NCI-H748 treated with DMSO at 0.1 percent for 48 hours (cell line): ENCODE data around the gene TMBIM1.
"Not testable (repeated sequence)": the region's sequence is repeated elsewhere in the genome, so short reads cannot be mapped to it uniquely, and the experiment has no call there.

Experiments used
- DNase-seq: peaks from one replicate; lab custom pipeline; 2025; lab: John Stamatoyannopoulos, UW

The TMBIM1 gene

DNA sequence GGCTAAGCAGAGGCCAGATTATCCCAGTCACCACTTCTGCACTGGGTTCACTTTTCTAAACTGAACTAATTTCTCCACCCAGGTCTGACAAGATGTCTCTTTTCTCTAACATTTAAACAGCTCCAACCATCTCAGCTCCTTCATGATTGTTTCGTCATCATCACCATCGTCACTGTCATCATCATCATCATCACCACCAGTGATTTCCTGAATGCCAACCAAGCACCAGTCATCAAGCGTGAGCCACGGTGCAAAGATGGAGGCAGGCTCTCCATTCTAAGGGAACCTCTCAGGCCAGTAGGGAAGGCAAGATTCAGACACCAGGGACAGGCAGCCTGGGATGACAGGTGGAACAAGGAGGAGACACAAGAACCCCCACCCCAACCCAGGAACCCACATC is 25.5 kb upstream of the TMBIM1 start:
- no peak for DNase-seq

DNA sequence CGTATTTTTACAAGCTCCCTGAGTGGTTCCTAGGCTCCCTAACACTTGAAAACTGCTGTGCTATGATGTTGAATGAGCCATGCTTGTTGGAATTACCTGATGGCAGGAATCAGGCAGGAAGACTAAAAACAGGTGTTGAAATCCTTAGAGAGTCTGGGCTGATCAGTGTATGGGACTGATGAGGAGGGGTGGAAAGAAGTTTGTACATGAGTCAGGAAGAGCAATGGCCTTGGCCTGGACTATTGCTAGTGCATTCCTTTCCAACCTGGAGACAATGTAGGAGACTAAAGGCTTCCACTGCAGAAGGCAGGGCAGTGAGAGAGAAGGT is 25.0 kb upstream of the TMBIM1 start:
- DNase-seq = no peak

DNA sequence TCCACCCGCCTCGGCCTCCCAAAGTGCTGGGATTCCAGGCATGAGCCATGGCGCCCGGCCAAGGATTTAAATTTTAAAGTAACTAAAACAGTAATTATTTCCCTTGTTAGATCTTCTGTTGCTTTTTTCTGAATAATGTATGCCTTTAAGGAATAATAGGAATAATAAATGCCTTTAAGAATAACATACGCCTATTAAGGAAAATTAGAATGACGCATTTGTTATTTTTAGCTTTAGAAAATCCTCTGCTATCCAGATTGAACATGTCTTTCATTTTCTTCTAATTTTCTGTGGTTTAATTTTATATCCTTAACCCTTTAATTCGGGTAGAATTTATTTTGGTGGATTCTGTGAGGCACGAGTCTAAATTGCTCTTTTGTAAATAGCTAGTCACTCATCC is 23.1 kb upstream of the TMBIM1 start:
- no peak for DNase-seq

DNA sequence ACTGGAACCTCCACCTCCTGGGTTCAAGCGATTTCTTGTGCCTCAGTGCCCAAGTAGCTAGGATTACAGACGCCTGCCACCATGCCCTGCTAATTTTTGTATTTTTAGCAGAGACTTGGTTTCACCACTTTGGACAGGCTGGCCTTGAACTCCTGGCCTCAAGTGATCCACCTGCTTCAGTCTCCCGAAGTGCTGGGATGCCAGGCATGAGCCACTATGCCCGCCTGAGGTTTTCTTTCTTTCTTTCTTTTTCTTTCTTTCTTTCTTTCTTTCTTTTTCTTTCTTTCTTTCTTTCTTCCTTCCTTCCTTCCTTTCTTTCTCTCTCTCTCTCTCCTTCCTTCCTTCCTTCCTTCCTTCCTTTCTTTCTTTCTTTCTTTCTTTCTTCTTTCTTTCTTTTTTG is 22.5 kb upstream of the TMBIM1 start:
- DNase-seq = not testable (repeated sequence)

DNA sequence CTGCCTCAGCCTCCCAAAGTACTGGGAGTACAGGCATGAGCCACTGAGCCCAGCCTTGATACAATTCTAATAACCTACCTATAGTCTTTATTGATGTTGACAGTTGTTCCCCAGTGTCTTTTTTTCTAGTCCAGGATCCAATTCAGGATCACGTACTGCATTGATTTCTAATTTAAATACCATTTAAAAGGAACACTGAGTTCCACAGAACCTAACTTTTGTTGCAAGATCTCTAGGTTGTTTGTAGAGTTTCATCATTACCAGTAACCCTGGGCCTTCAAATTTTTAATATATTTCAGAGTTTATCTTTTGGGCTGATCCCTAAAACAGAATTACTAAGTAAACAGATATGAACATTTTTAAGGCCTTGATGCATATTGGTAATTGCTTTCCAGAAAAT is 21.1 kb upstream of the TMBIM1 start:
- no peak for DNase-seq

DNA sequence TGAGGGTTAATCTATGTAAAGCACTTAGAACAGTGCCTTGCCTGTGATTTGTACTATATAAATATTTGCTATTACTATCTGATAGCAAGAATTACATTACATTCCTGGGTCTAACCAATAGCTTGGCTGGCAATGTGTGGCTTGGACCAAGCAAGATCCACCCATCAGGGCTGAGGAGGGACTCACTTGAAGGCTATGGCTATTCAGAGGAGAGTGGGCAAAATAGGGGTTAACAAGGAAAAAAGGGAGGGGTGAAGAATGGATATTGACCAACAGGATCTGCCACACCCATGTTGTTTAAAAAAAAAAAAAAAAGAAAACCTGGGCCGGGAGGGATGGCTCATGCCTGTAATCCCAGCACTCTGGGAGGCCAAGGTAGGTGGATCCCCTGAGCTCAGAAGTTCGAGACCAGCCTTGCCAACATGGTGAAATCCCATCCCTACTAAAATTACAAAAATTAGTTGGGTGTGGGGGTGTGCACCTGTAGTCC is 20.0 kb upstream of the TMBIM1 start:
- DNase-seq = no peak

DNA sequence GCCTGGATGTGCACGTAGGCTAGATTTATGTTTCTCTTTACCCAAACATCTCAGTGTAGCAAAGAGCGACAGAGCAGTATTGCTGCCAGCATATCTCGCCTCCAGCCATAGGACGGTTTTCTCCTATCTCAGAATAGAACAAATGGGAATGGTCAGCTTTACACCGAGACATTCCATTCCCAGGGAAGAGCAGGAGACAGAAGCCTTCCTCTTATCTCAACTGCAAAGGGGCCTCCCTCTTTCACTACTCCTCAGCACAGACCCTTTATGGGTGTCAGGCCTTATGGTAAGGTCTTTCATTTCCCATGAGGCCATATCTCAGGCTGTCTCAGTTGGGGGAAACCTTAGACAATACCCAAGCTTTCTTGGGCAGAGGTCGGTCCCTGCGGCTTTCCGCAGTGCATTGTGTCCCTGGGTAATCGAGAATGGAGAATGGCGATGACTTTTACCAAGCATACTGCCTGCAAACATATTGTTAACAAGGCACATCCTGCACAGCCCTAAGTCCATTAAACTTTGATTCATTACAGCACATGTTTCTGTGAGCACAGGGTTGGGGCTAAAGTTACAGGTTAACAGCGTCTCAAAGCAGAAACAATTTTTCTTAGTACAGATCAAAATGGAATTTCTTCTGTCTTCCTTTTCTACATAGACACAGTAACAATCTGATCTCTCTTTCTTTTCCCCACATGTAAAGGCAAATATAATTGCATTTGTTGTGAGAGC is 19.4 kb upstream of the TMBIM1 start:
- DNase-seq = not testable (repeated sequence)

DNA sequence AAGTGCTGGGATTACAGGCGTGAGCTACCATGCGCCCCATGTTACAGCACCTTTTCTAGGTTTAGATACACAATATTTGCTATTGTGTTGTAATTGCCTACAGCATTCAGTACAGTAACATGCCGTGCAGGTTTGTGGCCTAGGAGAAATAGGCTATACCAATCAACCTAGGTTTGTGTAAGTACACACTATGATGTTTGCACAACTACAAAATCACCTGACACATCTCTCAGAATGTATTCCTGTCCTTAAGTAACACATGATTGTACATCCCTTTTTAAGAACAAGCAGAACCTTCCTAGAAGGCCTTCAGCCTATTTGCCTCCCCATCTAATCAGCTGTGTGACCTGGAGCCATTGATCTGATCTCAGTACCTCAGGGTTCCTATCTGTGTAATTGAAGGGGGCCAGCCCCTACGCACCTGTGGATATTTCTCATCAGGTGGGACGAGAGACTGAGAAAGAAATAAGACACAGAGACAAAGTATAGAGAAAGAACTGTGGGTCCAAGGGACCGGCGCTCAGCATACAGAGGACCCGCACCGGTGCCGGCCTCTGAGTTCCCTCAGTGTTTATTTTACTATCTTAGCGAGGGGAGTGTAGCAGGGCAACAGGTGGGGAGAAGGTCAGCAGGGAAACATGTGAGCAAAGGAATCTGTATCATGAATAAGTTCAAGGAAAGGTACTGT is 18.7 kb upstream of the TMBIM1 start:
- DNase-seq = no peak

DNA sequence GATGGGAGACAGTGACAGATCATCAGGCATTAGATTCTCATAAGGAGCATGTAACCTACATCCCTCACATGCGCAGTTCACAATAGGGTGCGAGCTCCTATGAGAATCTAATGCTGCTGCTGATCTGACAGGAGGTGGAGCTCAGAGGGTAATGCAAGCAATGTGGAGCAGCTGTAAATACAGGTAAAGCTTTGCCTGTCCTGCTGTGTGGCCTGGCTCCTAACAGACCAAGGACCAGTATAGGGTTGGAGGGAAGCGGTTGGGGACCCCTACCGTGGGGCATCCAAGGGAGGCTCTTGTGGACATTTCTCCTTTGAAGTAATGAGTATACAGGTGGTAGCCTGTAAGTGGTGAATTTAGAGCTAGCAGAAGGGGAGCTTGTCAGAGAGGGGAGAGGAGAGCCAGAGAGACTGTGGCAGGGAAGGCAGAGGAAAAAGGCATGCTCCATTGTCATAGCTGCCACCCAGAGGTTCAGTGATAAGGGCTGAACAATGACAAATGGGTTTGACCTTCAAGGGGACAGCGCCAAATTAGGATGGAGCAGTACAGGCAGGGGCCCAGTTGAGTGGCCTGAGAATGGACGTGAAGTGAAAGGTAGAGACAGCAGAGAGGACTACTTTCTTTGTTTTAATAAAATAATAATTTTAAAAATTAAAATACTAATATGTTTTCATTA is 15.2 kb upstream of the TMBIM1 start:
- no peak for DNase-seq

DNA sequence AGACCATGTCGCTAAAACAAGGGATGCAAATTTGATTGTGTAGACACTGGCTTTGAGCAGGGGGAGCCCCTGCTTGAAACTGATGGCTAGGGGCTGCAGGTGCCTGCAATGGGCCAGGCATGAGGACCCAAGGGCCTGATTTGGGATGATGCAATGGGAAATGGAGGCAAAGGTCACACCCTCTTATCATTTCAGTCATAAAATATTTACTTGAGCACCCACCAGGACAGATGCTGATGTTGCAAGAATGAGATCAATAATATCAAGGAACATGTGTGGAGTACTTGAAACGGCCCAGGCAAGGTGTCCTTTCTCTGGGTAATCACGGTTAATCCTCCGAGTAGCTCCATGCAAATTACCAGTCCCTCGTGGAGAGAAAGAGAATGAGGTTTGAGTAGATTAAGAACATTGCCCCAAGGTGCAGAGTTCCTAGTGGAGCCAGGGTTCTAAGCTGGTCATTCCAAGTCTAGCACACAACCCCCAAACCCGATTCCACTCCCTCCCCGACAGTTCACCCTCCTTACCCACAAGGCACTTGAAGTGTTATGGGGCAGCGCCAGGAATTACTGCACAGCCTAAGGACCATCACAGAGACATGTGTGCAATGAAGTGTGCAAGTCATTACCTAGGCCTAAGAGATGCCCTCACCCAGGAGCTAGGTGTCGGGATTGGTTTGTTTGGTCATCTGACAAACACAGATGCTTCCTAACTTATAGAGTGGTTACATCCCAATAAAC is 14.0 kb upstream of the TMBIM1 start:
- no peak for DNase-seq

DNA sequence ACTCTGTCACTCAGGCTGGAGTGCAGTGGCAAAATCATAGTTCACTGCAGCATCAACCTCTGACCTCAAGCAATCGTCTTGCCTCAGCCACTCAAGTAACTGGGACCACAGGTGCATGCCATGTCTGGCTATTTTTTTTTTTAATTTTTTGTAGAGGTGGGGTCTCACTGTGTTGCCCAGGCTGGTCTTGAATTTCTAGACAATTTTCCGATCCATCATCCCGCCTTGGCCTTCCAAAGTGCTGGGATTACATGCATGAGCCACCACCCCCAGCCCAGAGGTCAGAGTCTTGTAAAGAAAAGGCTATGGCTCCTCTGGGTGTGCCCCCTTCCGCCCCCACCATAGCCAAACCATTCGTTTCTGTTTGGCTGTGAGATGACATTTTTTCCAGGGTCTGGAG is 13.1 kb upstream of the TMBIM1 start:
- DNase-seq = no peak

DNA sequence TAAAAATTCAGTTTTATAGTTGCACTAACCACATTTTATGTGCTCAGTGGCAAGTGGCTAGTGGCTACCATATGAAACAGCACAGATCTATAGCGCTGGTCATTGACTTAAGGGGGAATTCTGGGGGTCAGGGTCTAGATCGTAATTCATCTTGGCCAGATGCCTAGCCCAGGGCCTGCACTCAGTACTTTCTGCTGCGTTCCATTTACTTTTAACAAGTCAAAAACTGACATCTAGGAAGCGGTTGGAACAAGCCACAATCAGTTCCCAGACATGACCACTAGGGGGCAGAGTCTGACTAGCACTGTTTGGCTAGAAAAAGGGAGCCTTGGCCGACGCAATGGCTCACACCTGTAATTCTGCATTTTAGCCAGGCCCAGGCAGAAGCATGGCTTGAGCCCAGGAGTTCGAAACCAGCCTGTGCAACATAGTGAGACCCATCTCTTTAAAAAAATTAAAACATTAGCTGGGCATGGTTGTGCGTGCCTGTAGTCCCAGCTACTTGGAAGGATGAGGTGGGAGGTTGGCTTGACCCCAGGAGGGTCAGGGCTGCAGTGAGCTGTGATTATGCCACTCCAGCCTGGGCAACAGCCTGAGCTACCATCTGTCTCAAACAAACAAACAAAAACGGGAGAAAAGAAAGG is 9.0 kb upstream of the TMBIM1 start:
- peak; percentile 69 for DNase-seq

DNA sequence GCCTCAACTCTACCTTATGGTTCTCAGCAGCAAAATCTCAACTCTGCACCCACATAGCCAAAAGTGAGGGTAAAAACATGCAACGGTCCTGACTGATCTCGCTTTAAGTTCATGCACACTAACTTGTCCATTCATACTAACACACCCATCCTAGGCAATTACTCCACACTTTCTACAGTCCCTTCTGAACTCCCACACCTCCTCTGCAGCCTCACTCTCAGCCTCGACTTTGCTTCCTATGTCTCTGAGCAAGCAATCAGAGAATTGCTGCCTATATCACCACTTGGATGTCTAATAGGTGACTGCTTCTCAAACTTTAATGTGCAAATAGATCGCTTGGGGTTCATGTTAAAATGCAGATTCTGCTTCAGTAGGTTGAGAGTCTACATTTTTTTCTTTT is 7.8 kb upstream of the TMBIM1 start:
- no peak for DNase-seq

DNA sequence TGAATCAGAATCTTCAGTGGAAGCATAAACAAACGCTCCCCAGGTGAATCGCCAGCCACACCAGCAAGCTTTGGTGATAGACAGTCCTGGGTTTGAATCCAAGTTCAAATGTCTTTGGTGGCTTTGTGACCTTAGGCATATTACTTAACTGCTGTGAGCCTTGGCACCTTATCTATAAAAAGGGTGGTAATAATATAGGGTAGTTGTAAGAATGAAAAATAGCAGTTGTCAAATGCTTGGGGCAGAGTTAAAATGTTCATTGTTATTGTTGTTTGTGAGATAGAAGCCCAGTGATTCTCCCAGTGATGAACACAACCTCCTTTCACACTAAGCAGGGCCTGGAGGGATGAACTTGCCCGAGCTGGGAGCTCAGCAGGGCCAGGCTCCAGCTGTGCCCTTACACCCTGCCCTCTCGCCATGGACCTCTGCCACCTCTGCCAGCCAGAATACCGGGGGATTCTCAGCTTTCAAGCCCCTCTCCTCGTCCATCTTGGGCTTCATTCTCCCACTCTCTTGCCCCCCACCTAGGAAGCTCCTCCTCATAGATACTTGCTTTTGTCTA is 6.1 kb upstream of the TMBIM1 start:
- no peak for DNase-seq

DNA sequence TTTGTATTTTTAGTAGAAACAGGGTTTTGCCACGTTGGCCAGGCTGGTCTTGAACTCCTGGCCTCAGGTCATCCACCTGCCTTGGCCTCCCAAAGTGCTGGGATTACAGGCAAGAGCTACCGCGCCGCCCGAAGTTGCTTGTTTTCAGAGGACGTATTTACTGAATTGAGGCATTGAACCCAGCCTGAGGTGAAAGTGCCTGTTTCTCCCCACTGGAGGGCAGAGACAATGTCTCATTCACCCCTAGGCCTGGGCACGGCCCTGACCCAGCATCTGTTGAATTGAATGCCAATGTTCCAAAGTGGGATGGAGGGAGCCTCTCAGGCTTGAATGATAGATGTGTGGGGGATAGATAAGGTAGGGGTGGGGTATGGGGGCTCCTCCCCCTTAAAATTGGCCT is 4.5 kb upstream of the TMBIM1 start:
- DNase-seq = no peak

DNA sequence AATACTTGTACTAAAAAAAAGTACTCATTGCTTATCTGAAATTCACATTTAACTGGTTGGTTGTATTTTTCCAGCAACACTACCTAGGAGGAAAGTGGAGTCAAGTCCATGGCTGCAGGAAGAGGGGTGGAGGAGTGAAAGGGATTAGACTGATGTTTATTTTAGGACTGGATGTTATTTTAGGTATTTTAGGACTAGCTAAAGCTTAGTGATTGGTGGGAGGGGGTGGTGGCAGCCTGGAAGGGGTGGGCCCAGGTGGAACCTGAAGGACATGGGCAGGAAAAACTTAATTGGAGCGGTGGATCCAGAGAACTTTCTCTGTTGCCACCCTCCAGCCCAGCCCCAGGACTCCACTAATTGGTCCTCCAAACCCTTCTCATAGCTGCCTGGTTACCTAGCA is 3.9 kb upstream of the TMBIM1 start:
- DNase-seq = no peak

DNA sequence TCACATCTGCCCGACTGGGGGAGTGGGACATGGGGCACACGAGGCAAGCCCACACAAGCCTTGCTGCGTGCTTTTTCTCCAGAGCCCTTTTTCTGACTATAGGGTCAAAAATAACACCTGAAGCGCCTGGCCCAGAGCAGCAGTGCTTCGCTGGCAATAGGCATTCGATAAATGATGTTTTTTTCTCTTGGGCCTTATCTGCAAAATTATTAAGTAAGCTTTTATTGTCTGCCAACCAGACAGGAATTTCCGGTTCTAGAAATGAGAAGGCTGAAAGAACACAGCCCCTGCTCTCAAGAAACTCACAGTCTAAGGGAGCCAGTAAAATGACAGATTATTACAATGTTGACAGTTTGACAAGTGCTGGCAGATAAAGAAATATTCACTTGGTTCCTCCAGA is 2.7 kb upstream of the TMBIM1 start:
- no peak for DNase-seq

DNA sequence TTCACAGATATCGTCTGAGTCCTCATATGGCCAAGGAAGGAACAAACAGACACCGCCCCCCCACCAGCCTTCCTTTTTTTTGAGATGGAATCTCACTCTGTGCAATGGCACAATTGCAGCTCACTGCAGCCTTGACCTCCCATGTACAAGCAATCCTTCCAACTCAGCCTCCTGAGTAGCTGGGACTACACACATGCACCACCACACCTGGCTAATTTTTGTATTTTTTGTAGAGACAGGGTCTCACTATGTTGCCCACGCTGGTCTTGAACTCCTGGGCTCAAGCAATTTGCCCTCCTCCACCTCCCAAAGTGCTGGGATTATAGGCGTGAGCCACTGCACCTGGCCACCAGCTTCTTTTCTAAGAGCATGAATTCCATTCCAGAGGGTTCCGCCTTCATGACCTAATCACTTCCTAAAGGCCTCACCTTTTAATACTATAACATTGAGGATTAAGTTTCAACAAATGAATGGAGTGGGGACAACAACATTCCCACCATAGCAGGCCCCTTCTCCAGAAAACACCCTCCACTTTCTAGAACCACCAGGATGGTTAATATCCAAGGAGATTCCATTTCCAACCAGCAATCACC is 2.2 kb upstream of the TMBIM1 start:
- no peak for DNase-seq

DNA sequence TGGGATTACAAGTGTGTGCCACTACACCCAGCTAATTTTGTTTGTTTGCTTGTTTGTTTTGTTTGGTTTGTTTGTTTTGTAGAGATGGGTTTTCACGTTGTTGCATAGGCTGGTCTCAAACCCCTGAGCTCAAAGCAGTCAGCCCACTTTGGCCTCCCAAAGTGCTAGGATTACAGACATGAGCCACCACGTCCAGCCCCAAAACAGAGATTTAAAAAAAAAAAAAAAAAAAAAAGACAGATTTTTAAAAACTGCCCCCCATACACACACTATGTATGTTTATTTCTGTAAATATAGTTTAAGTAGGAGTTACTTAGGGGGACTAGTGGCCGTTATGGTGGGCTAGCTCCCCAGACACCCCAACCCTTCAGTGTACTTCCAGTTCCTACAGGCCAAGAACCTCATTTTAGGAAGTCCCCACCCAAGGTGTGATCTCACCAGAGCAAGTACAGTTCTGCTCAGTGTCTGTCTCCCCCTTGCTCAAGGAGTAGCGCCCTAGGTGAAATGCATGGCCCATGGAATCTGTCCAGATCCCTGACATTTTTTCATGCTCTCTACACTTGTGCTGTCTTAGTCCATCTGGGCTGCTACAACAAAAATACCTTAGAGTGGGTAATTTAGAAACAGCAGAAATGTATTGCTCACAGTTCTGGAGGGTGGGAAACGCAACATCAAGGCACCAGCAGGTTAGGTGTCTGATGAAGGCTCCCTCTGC is 1.6 kb upstream of the TMBIM1 start:
- no peak for DNase-seq

DNA sequence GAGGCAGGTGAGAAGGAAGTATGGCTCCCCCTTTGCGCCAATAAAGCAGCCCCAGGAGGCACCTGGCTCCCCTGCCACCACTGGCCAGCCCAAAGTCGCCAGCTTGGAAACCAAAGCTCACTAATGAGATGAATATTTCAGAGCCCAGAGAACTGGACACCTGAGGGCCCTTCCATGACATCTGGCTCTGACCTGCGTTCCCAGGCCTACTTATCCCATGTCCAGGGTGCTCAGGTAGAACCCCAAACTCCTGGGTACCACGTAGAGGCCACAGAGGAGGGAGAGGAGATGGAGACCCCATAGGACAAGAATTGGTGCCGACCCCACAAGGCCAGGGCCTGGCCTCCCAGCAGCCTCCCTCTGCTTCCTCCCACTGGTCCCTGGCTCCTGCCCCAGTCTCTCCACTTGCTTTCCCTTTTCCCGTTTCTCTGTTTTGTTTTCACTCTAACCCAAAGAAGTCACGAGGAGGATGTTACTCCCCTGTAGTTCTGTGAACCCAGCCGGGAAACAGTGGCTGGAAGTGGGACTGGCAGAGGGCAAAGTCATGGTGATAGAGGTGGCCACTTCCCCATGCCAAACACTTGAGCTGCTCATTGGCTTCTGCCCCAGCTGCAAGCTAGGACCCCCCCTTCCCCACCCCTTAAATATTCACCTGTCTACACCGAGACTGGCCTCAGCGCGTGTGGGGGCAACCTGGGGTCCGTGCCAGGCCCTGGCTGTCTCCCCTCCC is 820 bp downstream of the TMBIM1 start:
- no peak for DNase-seq
